Islet of Langerhans (tissue), 1 donor: Measurements from ENCODE around the gene SPIRE1.
"Not testable (repeated sequence)": the region's sequence is repeated elsewhere in the genome, so short reads cannot be mapped to it uniquely, and the experiment has no call there.

Experiments used
- FAIRE-seq: peaks from one replicate; lab custom pipeline; 2011; peaks lifted over from hg19 to GRCh38; lab: Jason Lieb, UNC

The SPIRE1 gene

DNA sequence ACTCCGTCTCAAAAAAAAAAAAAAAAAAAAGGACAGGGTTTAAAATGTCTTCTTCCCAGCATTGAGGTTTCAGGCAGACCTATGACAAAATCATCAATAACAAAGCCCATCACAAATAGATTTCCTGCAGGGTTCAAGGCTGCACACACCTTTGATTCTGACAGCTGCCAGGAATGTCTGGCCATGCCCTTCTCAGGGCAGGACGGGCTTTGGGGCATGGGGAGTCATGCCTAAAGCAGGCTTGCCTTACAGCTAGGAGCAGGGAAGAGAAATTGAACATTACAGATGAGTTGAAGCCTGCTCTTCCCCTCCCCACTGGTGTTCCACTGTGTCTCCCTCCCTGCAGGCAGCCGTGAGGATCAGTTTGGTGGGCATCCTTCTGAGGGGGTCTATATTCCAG lies 246.5 kb downstream of the SPIRE1 start:
- no peak for FAIRE-seq

DNA sequence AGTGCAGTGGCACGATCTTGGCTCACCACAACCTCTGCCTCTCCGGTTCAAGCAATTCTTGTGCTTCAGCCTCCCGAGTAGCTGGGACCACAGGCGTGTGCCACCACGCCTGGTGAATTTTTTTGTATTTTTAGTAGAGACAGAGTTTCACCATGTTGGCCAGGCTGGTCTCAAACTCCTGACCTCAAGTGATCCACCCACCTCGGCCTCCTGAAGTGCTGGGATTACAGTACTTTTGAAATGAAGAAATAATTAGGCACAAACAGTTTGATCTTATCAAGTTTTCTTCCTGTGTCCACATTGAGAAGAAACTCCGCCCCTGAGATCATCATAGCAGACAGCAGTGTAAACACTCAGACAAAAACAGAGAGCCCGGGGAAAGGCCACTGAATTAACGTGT lies 247.2 kb downstream of the SPIRE1 start:
- not testable (repeated sequence) for FAIRE-seq

DNA sequence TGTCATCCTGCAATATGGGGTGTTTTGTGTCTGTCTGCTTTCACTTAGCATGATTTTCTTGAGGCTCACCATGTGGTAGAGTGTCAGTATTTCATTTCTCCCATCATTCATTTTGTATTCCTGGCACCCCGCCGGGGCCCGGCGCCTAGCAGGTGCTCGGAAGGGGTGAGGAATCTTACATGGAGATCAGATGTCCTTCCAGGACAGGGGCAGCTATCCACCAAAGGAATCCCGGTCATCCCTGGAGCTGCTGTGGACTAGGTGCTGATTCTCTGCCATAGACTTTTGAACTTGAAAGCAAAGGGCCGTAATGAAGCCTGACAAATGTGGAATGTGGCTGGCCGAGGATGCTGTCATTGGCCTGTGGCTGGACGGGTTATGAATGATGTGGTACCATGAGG lies 247.8 kb downstream of the SPIRE1 start:
- no peak for FAIRE-seq

DNA sequence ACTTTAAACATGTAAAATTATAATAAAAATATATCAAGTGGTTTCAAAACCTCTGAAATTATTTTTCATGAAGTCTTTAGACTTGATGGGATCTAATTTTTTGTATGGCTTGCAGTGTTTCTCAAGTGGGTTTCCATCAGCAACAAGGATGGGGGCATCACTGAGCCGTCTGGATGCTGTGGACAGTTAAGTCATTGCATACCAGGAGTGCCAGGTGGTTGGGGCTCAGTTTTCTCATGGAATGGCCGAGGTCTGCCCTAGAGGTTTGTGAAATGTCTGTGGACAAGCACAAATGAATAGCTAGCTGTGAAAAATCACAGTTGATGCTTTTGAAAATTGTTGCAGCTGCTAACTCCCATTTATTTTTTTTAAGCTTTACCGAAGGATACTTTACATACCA lies 248.4 kb downstream of the SPIRE1 start:
- no peak for FAIRE-seq

GRCh38 chr18:12408247-12408869 lies 249.5 kb downstream of the SPIRE1 start:
- FAIRE-seq, result no peak

DNA sequence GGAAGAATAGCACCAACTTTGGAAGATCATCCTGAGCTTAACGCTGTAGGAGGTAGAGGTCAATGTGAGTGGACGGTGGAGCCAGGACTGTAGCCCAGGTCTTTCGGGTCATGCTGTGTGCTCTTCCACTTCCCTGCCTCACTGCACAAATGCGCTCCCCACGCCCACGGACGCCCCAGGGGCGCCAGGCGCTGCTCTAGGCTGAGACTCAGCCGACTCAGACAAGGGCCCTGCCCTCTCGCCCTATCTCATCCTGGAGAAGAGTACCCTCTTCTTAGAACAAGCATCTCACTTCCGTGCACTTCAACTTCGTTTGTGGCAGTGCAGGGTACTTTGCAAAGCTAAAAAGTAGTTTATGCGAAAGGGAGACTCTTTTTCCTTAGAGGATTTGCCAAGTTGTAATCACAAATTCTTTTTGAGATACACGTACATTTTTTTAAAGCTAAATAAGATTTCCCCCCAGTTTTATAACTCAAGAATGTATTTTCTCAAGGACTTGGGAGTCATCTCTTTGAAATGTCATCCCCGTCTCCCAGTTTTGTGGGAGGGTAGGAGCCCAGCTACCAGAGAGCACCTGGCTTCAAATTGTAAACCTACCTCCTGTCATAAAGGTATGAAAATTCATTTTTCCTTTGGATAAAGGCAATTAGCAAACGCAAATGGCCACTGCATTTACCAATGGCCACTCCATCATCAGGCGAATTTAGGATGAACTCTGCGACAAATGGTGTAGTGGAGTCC lies 251.4 kb downstream of the SPIRE1 start:
- FAIRE-seq, result no peak

DNA sequence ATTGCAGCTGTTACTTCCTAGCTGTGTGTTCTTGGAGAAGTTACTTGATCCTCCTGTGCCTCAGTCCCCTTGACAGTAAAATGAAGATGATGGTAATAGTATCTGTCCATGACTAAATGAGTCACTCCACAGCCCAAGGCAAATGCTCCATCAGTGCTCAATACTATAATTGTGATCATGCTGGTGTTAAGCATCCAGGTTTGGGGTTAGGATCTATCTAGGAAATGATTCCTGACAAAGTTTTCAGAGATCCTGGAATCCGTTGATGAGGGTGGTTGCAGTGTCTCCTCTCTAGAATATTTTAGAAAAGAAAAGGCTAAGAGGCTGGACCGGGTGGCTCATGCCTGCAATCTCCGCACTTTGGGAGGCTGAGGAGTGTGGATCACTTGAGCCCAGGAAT lies 252.8 kb downstream of the SPIRE1 start:
- no peak for FAIRE-seq

DNA sequence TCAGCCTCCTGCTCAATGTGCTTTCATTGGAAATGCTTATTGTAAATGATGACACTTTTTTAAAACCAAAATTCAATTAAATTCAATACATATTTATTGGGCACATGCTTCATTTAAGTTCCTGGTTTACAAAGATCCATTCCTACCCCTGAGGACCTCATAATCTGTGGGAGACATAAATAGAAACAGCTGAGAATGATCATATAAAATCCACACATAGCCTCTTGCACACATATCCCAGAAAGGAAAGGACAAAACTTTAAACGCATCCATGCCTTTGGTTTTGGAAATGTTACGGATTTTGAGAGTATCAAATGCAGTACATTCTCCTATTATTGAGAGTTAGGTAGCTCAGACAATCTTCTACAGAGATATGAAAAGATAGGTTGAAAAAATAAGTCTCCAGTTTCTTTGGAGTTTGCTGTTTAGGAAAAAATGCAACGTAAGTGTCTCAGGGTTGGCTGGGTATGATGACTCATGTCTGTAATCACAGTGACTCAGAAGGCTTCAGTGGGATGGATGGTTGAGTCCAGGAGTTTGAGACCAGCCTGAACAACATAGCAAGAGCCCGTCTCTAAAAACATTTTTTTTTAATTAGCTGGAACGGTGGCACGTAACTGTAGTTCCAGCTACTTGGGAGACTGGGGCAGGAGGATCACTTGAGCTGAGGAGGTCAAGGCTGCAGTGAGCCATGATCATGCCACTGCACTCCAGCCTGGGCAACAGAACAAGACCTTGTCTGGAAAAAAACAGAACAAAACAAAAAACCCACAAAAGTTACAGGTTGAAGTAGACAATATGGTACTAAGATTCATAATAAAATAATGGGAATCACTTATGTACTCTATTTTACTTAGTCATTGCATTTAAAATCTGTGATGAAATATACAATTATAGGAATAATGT lies 254.1 kb downstream of the SPIRE1 start:
- FAIRE-seq, result no peak

GRCh38 chr18:12401881-12402280 lies 256.0 kb downstream of the SPIRE1 start:
- FAIRE-seq, result no peak

DNA sequence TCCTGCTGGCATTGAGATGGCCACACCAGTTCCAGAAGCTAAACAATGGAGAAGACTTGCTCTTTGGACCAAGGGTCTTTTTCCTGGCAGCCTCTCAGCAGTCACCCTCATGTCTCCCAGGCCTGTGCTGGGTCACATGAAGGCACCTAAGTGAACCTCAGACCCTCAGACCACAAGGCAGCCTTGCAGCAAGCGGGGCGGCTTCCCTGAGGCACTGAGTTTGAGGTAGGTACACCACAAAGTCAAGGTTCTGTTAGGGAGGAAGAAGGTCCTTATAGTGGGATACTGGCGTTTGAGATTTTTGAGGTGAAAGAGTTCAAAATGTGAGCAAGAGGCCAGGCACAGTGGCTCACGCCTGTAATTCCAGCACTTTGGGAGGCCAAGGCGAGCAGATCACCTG lies 258.7 kb downstream of the SPIRE1 start:
- FAIRE-seq, result no peak

- no peak for FAIRE-seq
Observed at GRCh38 chr18:12398625-12399024, 259.3 kb downstream of the SPIRE1 start.

GRCh38 chr18:12397793-12398192 lies 260.1 kb downstream of the SPIRE1 start:
- no peak for FAIRE-seq

DNA sequence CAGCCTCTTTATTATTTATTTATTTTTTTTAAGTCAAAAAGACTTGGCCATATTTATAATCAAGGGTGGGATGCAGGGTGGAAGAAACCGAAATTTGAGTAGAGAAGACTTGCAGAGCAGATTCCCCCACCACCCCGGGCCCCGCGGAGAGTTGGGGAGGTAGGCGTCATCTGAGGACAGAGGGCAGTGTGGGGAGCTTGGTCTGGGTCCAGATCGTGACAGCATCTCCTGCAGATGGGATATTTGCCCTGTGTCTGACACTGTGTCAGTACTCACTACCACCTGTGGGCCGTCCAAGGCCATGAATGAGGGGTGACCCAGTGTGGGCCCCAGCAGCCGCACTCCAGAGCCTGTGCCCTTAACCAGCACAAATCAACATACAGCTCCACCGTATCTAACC lies 260.7 kb downstream of the SPIRE1 start:
- no peak for FAIRE-seq
